ENCODE results near the gene CPEB4.

The CPEB4 gene

DNA sequence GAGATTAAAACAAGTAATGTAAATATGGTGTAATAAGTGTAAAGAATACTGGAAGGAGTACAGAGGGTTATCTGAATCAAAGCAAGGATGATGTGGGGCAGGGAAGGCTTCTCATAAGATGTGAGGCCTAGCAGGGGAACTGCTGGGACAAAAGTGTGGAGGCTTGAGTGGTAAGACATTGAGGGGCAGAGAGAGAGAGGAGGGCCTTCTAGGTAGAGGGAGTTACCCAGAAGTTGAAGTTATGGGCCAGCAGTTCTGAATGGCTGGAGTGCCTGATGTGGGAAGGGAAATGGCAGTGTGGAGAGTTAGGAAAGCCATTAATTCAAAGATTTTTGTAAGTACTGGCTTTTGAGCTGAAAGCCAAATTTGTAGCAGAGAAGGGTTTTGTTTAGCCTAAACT lies 36.8 kb downstream of the CPEB4 start:
- TF ChIP-seq POLR2AphosphoS5 (IDR thresholded peaks at IDR 0.05; ENCODE audit: low read depth, low read length) (no peak), TAF1 (IDR thresholded peaks at IDR 0.05; ENCODE audit: borderline replicate concordance, insufficient read depth, low read length) (no peak), SIN3A (IDR thresholded peaks at IDR 0.05; ENCODE audit: borderline replicate concordance, insufficient read depth, low read length) (no peak), REST (IDR thresholded peaks at IDR 0.05; ENCODE audit: insufficient read depth in 1 of 2, low read depth in 2 of 2, low read length in 2 of 2) (no peak)

DNA sequence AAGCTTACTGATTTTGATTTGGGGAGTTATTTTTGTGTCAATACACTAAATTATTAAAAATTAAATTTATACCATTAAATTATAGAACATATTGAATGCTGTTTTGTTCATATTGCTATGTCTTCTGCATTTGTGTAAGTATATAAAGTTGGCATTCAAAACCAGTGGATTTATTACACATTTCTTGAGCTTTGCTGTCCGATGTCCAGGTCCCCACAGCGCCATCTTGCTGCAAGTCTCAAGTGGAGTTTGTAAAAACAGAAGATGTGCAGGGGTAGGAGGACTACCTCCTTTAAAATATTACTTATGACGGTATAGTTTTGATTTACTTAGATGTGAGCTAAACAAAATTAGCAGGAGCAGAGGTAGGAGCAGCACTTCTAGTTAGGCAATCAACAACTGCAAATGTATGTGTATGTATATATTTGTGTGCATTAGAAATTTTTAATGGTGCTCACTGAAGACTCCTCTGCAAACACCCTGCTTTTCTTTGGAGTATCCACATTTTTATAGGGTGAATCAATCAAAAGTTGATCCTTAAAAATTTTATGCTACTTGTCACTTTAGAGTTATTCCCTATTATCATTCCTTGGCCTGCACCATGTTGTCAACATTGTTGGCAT lies 37.4 kb downstream of the CPEB4 start:
- no peak for TF ChIP-seq REST (IDR thresholded peaks at IDR 0.05; ENCODE audit: insufficient read depth in 1 of 2, low read depth in 2 of 2, low read length in 2 of 2)
- no peak for TF ChIP-seq TAF1 (IDR thresholded peaks at IDR 0.05; ENCODE audit: borderline replicate concordance, insufficient read depth, low read length)
- no peak for TF ChIP-seq SIN3A (IDR thresholded peaks at IDR 0.05; ENCODE audit: borderline replicate concordance, insufficient read depth, low read length)
- no peak for TF ChIP-seq FOXP2 (optimal IDR thresholded peaks at IDR 0.05; ENCODE audit: borderline replicate concordance, extremely low read depth, extremely low read length, insufficient read depth)
- TF ChIP-seq POLR2AphosphoS5 (IDR thresholded peaks at IDR 0.05; ENCODE audit: low read depth, low read length), result no peak

DNA sequence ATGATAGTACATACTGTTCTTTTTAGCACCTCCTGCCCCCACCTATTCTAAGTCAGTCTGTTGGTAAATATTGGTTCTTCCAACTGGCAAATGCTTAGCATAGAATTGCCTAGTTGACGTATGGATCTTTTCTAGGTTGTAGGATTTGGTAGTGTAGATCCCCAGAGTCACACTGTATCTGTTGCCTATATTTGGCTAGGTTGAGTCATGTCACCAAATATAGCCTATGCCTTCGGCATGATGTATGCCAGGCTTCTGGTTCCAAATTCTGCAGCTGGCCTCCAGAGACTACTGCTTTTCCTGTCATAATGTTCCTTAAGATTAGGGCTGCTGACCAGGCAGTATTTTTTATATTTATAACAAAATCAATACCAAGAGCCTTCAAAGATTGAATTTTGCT lies 38.2 kb downstream of the CPEB4 start:
- TF ChIP-seq SIN3A (IDR thresholded peaks at IDR 0.05; ENCODE audit: borderline replicate concordance, insufficient read depth, low read length), result no peak
- TF ChIP-seq POLR2AphosphoS5 (IDR thresholded peaks at IDR 0.05; ENCODE audit: low read depth, low read length), result no peak
- TF ChIP-seq FOXP2 (optimal IDR thresholded peaks at IDR 0.05; ENCODE audit: borderline replicate concordance, extremely low read depth, extremely low read length, insufficient read depth), result no peak
- no peak for TF ChIP-seq TAF1 (IDR thresholded peaks at IDR 0.05; ENCODE audit: borderline replicate concordance, insufficient read depth, low read length)
- TF ChIP-seq REST (IDR thresholded peaks at IDR 0.05; ENCODE audit: insufficient read depth in 1 of 2, low read depth in 2 of 2, low read length in 2 of 2), result no peak

DNA sequence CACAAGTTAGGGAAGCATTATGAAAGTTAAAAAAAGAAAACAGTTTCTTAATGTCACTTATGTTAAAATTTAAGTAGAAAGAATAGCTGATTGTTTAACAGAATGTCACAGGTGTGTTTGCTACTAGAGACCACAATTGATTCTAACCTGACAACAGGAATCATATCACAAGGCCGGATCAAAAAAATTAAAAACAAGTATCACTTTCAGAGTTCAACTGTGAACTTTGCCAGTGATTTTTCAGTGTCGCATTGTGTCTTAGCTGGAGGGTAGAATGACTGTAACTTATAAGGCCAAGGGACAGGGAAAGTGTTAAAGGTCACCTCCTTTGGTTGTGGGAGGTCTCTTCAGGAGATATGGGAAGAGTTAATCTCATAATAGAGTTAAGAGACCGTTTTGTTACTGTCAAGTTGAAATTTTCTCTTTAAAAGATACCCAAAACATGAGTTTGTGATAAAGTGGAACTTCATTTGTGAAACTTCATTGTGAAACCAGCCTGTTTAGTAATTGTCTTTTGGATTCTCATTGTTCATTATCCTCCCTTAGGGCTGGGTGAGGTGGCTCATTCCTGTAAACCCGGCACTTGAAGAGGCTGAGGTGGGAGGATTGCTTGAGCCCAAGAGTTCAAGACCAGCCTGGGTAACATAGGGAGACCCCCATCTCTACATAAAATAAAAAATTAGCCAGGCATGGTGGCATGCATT lies 40.9 kb downstream of the CPEB4 start:
- TF ChIP-seq TAF1 (IDR thresholded peaks at IDR 0.05; ENCODE audit: borderline replicate concordance, insufficient read depth, low read length) (no peak), REST (IDR thresholded peaks at IDR 0.05; ENCODE audit: insufficient read depth in 1 of 2, low read depth in 2 of 2, low read length in 2 of 2) (no peak), SIN3A (IDR thresholded peaks at IDR 0.05; ENCODE audit: borderline replicate concordance, insufficient read depth, low read length) (no peak), POLR2AphosphoS5 (IDR thresholded peaks at IDR 0.05; ENCODE audit: low read depth, low read length) (no peak), FOXP2 (optimal IDR thresholded peaks at IDR 0.05; ENCODE audit: borderline replicate concordance, extremely low read depth, extremely low read length, insufficient read depth) (no peak)

Data from PFSK-1 (cell line).